HepG2 (cell line): ENCODE measurements around the gene ALG9. TPM values are rescaled to one million over a fixed set of nuclear protein-coding genes. Genes with fewer than 3 reads are reported as not detected.

Source experiments
- CENPT ChIP-seq: sonication (generic); formaldehyde crosslinking; IDR thresholded peaks from 2 replicates; pipeline ENCODE4 v1.8.0; 2022; ENCODE audit warnings: low read depth, mild to moderate bottlenecking, moderate library complexity, missing genetic modification reagents
- EP300 ChIP-seq, 3 experiments: sonication (generic) in 1 of 3; formaldehyde crosslinking in 1 of 3; IDR thresholded peaks; 2 replicates each; pipeline versions ENCODE4 v1.5.1 to v1.6.1; 2011 to 2020; ENCODE audit warnings: low read depth in 2 of 3, low read length in 2 of 3, borderline replicate concordance in 1 of 3, improper control_type of control experiment in 1 of 3, mild to moderate bottlenecking in 1 of 3, missing genetic modification reagents in 1 of 3, moderate library complexity in 1 of 3
- EZH2 ChIP-seq: conservative IDR thresholded peaks from 2 replicates; pipeline ENCODE4 v1.6.1; 2012; ENCODE audit warnings: mild to moderate bottlenecking, low read depth, low read length, moderate library complexity
- FOSL2 ChIP-seq: sonication (generic); formaldehyde crosslinking; IDR thresholded peaks from 2 replicates; pipeline ENCODE4 v1.4.0; 2020; ENCODE audit warnings: missing genetic modification reagents
- FOXO1 ChIP-seq: sonication (generic); formaldehyde crosslinking; IDR thresholded peaks from 2 replicates; pipeline ENCODE4 v1.4.0; 2020; ENCODE audit warnings: missing genetic modification reagents
- MED13 ChIP-seq: sonication (generic); formaldehyde crosslinking; IDR thresholded peaks from 2 replicates; pipeline ENCODE4 v1.5.0; 2020; ENCODE audit warnings: missing genetic modification reagents
- NAIF1 ChIP-seq: sonication (generic); formaldehyde crosslinking; IDR thresholded peaks from 2 replicates; pipeline ENCODE4 v1.5.0; 2020; ENCODE audit warnings: mild to moderate bottlenecking, missing genetic modification reagents, borderline replicate concordance
- NFYC ChIP-seq: IDR thresholded peaks from 2 replicates; pipeline ENCODE4 v1.6.1; 2016; ENCODE audit warnings: missing genetic modification reagents, missing compliant biosample characterization
- NR2F1 ChIP-seq, 2 experiments: fragments of 450-650 bp in 1 of 2; formaldehyde crosslinking in 1 of 2; IDR thresholded peaks; 2 replicates each; pipeline versions ENCODE4 v1.5.0 to v1.6.1; 2016 to 2020; ENCODE audit warnings: mild to moderate bottlenecking in 1 of 2, missing compliant biosample characterization in 1 of 2, missing genetic modification reagents in 1 of 2, moderate library complexity in 1 of 2
- PHF21A ChIP-seq: sonication (generic); formaldehyde crosslinking; IDR thresholded peaks from 2 replicates; pipeline ENCODE4 v1.5.0; 2020; ENCODE audit warnings: mild to moderate bottlenecking, missing genetic modification reagents
- PLSCR1 ChIP-seq: sonication (generic); formaldehyde crosslinking; IDR thresholded peaks from 2 replicates; pipeline ENCODE4 v1.5.0; 2020; ENCODE audit warnings: missing genetic modification reagents, mild to moderate bottlenecking, borderline replicate concordance
- RFX3 ChIP-seq: IDR thresholded peaks from 2 replicates; pipeline ENCODE4 v1.6.1; 2016; ENCODE audit warnings: missing biosample characterization, missing genetic modification reagents
- SOX6 ChIP-seq, 2 experiments: fragments of 450-650 bp in 1 of 2; sonication (generic) in 1 of 2; formaldehyde crosslinking in 1 of 2; IDR thresholded peaks; 2 replicates each; pipeline versions ENCODE4 v1.4.0 to v1.6.1; 2017 to 2020; ENCODE audit warnings: antibody characterized with exemption in 1 of 2, mild to moderate bottlenecking in 1 of 2, missing genetic modification reagents in 1 of 2
- SP140L ChIP-seq: sonication (generic); formaldehyde crosslinking; IDR thresholded peaks from 2 replicates; pipeline ENCODE4 v1.4.0; 2020; ENCODE audit warnings: missing genetic modification reagents, borderline replicate concordance
- STAT5B ChIP-seq: sonication (generic); formaldehyde crosslinking; IDR thresholded peaks from 2 replicates; pipeline ENCODE4 v1.4.0; 2020; ENCODE audit warnings: missing genetic modification reagents
- TAF15 ChIP-seq: fragments of 200-400 bp; formaldehyde crosslinking; IDR thresholded peaks from one replicate; pipeline ENCODE4 v1.6.1; 2018; ENCODE audit warnings: mild to moderate bottlenecking, low read depth, low read length; ENCODE audit not compliant: poor library complexity, severe bottlenecking
- ZFP41 ChIP-seq: sonication (generic); formaldehyde crosslinking; IDR thresholded peaks from 2 replicates; pipeline ENCODE4 v1.4.0; 2020; ENCODE audit warnings: mild to moderate bottlenecking, missing genetic modification reagents, borderline replicate concordance
- ZNF296 ChIP-seq: sonication (generic); formaldehyde crosslinking; conservative IDR thresholded peaks from 2 replicates; pipeline ENCODE4 v1.5.0; 2020; ENCODE audit warnings: mild to moderate bottlenecking, missing genetic modification reagents
- ZNF615 ChIP-seq: sonication (generic); formaldehyde crosslinking; IDR thresholded peaks from 2 replicates; pipeline ENCODE4 v1.5.0; 2020; ENCODE audit warnings: mild to moderate bottlenecking, missing genetic modification reagents, borderline replicate concordance
- ZNF83 ChIP-seq: sonication (generic); formaldehyde crosslinking; IDR thresholded peaks from 2 replicates; pipeline ENCODE4 v1.4.0; 2020; ENCODE audit warnings: missing genetic modification reagents, mild to moderate bottlenecking, borderline replicate concordance
- polyA plus RNA-seq, 8 experiments: library from polyadenylated mRNA; depleted of rRNA in 3 of 8; stranded (reverse) in 7 of 8; unstranded in 1 of 8; fragments of >200 nt; fragmentation: Illumina TruSeq in 4 of 8; extraction: Trizol in 4 of 8; gene quantifications; 2 replicates each; pipeline versions ENCODE4 v1.2.1 to v1.2.3, GENCODE V29; 2011 to 2016; ENCODE audit warnings: low read depth in 4 of 8, missing spikeins in 1 of 8, mixed read lengths in 1 of 8; ENCODE audit not compliant: insufficient read depth in 1 of 8
- total RNA-seq, 5 experiments: library from RNA; depleted of rRNA; stranded (reverse); fragments of >200 nt; fragmentation: Illumina TruSeq; extraction: Trizol; gene quantifications; 2 replicates each; pipeline ENCODE4 v1.2.3, GENCODE V29; 2016; ENCODE audit warnings: low read depth in 1 of 5
- TF ChIP-seq, protein P1 (sequence below): sonication (generic); formaldehyde crosslinking; conservative IDR thresholded peaks from 2 replicates; pipeline ENCODE4 v1.5.0; 2020; ENCODE audit warnings: missing genetic modification reagents
- TF ChIP-seq, protein P2 (sequence below): sonication (generic); formaldehyde crosslinking; IDR thresholded peaks from 2 replicates; pipeline ENCODE4 v1.5.1; 2020; ENCODE audit warnings: mild to moderate bottlenecking, moderate library complexity, missing genetic modification reagents
- TF ChIP-seq, protein P3 (sequence below): sonication (generic); formaldehyde crosslinking; IDR thresholded peaks from 2 replicates; pipeline ENCODE4 v1.5.1; 2020; ENCODE audit warnings: mild to moderate bottlenecking, missing genetic modification reagents, borderline replicate concordance

ALG9 gene
- total and polyA plus RNA-seq, 2 of the 13 experiments (the other 11 are each of a cell fraction or from before 2014, with no cell fraction given), result 39.4 to 40.6 TPM

DNA sequence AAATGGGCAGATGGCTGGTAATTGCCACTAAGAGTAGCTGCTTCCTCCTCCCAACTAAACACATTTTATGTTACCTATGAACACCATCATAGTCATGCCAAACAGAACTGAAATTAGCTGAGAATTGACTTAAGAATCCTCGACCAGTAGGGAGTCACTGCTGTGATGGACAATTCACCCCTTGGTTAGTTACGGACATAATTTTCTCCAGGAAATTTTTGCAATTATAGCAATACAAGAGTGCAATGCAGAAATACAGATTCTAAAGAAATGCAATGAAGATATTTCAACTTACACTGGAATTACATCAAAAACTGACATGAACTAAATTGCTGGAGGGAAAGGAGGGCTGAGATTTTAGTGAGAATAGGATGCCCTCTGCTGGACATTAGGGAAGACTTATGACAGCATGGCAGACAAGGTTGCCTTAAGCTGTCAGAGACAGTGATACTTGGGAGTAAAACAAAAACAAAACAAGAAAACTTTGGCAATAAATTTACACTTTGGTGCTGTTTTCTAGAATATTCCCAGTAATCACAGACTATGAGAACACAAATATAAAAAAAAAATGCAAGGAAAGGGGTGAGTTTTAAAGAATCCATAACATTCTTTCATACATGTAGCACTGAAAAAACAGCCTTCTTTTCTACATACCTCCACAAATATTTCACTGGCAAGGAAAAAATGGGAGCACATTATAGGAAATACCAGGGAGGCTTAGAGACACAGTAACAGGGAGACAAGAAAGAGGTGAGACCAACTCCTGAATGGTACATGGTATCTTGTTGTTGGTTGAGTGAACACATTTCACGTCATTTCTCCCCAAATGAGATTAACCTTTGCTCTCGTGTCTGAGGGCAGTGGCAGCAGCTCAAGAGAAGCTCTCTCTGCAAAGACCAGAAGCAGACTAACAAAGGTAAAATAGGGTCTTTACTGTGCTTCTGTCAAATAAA lies 94.0 kb downstream of the ALG9 start (continued):
- TF ChIP-seq NR2F1 (CRISPR knock-in tag; IDR thresholded peaks at IDR 0.05), result peak in 1 of 2 experiments; percentile 15; a peak in 1 of 4 replicates
- TF ChIP-seq STAT5B, result no peak
- TF ChIP-seq TAF15, result no peak
- TF ChIP-seq SOX6 (IDR thresholded peaks at IDR 0.05), result no peak
- no peak for TF ChIP-seq SOX6 (CRISPR knock-in tag; IDR thresholded peaks at IDR 0.05)
- no peak for TF ChIP-seq PLSCR1 (CRISPR knock-in tag)
- TF ChIP-seq EZH2, result no peak
- peak; percentile 39; the same call in 1 of the 2 replicates for TF ChIP-seq FOSL2
- TF ChIP-seq, protein P1, sequence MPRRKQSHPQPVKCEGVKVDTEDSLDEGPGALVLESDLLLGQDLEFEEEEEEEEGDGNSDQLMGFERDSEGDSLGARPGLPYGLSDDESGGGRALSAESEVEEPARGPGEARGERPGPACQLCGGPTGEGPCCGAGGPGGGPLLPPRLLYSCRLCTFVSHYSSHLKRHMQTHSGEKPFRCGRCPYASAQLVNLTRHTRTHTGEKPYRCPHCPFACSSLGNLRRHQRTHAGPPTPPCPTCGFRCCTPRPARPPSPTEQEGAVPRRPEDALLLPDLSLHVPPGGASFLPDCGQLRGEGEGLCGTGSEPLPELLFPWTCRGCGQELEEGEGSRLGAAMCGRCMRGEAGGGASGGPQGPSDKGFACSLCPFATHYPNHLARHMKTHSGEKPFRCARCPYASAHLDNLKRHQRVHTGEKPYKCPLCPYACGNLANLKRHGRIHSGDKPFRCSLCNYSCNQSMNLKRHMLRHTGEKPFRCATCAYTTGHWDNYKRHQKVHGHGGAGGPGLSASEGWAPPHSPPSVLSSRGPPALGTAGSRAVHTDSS, result no peak
- TF ChIP-seq ZNF615, result no peak
- TF ChIP-seq, protein P2, sequence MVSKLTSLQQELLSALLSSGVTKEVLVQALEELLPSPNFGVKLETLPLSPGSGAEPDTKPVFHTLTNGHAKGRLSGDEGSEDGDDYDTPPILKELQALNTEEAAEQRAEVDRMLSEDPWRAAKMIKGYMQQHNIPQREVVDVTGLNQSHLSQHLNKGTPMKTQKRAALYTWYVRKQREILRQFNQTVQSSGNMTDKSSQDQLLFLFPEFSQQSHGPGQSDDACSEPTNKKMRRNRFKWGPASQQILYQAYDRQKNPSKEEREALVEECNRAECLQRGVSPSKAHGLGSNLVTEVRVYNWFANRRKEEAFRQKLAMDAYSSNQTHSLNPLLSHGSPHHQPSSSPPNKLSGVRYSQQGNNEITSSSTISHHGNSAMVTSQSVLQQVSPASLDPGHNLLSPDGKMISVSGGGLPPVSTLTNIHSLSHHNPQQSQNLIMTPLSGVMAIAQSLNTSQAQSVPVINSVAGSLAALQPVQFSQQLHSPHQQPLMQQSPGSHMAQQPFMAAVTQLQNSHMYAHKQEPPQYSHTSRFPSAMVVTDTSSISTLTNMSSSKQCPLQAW (CRISPR knock-in tag), result no peak
- TF ChIP-seq ZNF296 (CRISPR knock-in tag), result no peak
- TF ChIP-seq ZNF83 (CRISPR knock-in tag), result no peak
- TF ChIP-seq PHF21A, result 0 out of 2 replicates have a peak, but pooled peaks have one; percentile 43
- no peak for TF ChIP-seq NAIF1 (CRISPR knock-in tag)
- TF ChIP-seq FOXO1 (CRISPR knock-in tag), result peak; percentile 19; the same call in 1 of the 2 replicates
- no peak for TF ChIP-seq NFYC (CRISPR knock-in tag)
- TF ChIP-seq CENPT (CRISPR knock-in tag), result no peak
- TF ChIP-seq EP300 (IDR thresholded peaks at IDR 0.05; ENCODE audit: low read depth in 2 of 2, low read length in 2 of 2), result peak in 1 of 2 experiments; percentile 47; a peak in 2 of 4 replicates
- TF ChIP-seq EP300 (CRISPR knock-in tag; IDR thresholded peaks at IDR 0.05; ENCODE audit: borderline replicate concordance), result no peak; the same call in 1 of the 2 replicates
- no peak for TF ChIP-seq MED13
- no peak for TF ChIP-seq RFX3 (CRISPR knock-in tag)
- TF ChIP-seq SP140L (CRISPR knock-in tag), result no peak
- TF ChIP-seq, protein P3, sequence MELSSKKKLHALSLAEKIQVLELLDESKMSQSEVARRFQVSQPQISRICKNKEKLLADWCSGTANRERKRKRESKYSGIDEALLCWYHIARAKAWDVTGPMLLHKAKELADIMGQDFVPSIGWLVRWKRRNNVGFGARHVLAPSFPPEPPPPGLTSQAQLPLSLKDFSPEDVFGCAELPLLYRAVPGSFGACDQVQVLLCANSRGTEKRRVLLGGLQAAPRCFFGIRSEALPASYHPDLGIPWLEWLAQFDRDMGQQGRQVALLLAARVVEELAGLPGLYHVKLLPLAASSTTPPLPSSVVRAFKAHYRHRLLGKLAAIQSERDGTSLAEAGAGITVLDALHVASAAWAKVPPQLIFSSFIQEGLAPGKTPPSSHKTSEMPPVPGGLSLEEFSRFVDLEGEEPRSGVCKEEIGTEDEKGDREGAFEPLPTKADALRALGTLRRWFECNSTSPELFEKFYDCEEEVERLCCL (CRISPR knock-in tag), result no peak
- TF ChIP-seq ZFP41, result no peak
